Gastroesophageal sphincter (tissue), 4 donors: Measurements from ENCODE around the gene RTF1. TPM values are rescaled to one million over a fixed set of nuclear protein-coding genes. Genes with fewer than 3 reads are reported as not detected.
"Not testable (repeated sequence)": the region's sequence is repeated elsewhere in the genome, so short reads cannot be mapped to it uniquely, and the experiment has no call there.

Experiments
- ATAC-seq: fragments of 150-250 bp; one replicate; pipeline ENCODE4 v1.9.1; 2016; ENCODE audit warnings: mild to moderate bottlenecking, moderate library complexity
- H3K27ac ChIP-seq, 4 donors: fragments of 200-600 bp; sonication (generic) in 3 of 4; 1 replicate in 3 of 4; 2 replicates in 1 of 4; pipeline ENCODE4 v1.5.1; 2016 to 2019
- H3K27me3 ChIP-seq: fragments of 200-600 bp; sonication (generic); one replicate; pipeline ENCODE4 v1.5.1; 2019
- H3K36me3 ChIP-seq, 2 donors: fragments of 200-600 bp; sonication (generic); one replicate each; pipeline ENCODE4 v1.5.1; 2019; ENCODE audit warnings: control low read depth in 1 of 2
- H3K4me1 ChIP-seq, 3 donors: fragments of 200-600 bp; sonication (generic); 1 replicate in 2 of 3; 2 replicates in 1 of 3; pipeline ENCODE4 v1.5.1; 2016 to 2019; ENCODE audit warnings: control low read depth in 2 of 3
- H3K4me3 ChIP-seq, 2 donors: fragments of 200-600 bp; sonication (generic); one replicate each; pipeline ENCODE4 v1.5.1; 2019; ENCODE audit warnings: mild to moderate bottlenecking in 1 of 2, moderate library complexity in 1 of 2
- H3K9me3 ChIP-seq, 3 donors: fragments of 200-600 bp; sonication (generic); one replicate each; pipeline ENCODE4 v1.5.1; 2017 to 2019; ENCODE audit warnings: control low read depth in 2 of 3
- EP300 ChIP-seq: sonication (generic); formaldehyde crosslinking; IDR thresholded peaks from one replicate; pipeline ENCODE4 v1.6.1; 2017; ENCODE audit warnings: antibody characterized with exemption, mild to moderate bottlenecking
- POLR2A ChIP-seq, 2 donors: fragments of 450-650 bp; IDR thresholded peaks; one replicate each; pipeline ENCODE4 v1.6.1; 2017; ENCODE audit warnings: antibody characterized with exemption in 2 of 2, mild to moderate bottlenecking in 2 of 2, moderate library complexity in 1 of 2
- POLR2AphosphoS5 ChIP-seq: sonication (generic); formaldehyde crosslinking; IDR thresholded peaks from one replicate; pipeline ENCODE4 v1.6.1; 2017; ENCODE audit warnings: antibody characterized with exemption
- WGBS, 2 donors: methylation state at CpG; one replicate each; pipeline ENCODE4 v1.1.5; 2018; ENCODE audit warnings: low coverage in 1 of 2; 5-methylcytosine and 5-hydroxymethylcytosine counted together
- total RNA-seq, 4 donors: library from RNA; depleted of rRNA; stranded (reverse); fragments of >200 nt; gene quantifications; one replicate each; pipeline ENCODE4 v1.1.0, GENCODE V29; 2016
- TF ChIP-seq, protein P1 (sequence below), 4 experiments: fragments of 200-600 bp in 2 of 4; fragments of 450-650 bp in 2 of 4; sonication (generic) in 1 of 4; IDR thresholded peaks; one replicate each; pipeline ENCODE4 v1.5.1; 2017 to 2019; ENCODE audit warnings: antibody characterized with exemption in 4 of 4, mild to moderate bottlenecking in 2 of 4, moderate library complexity in 2 of 4

RTF1 gene
- 10 to 100 TPM; 31.9 to 53.2 (median 34.8) TPM for total RNA-seq

DNA sequence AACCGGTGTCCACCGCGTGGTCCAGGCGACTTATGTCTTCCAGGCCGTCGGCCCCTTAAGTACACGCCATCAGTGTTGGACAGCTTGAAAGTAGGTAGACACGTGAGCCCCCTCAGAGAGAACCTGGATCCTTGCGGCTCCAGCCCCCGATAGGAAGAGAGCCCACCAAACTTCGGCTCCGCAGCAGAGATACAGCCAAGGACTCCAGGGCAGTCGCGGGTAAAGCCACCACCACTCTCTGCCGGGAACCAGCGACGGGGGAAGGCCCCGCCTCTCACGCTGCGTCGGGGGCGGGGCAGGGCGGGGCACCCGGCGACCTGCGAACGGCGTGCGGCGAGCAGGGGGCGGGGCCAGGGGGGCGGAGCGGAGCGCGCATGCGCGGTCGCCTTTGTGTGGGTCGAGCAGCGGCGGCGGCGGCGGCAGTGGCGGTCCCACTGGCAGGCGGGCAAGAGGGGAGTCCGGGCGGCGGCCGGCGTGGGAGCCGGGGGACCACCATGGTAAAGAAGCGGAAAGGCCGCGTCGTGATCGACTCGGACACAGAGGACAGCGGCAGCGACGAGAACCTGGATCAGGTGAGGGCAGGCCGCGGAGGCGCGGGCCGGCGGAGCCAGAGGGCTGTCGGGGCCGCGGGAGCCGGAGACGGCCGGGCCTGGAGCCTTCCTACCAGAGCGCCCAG is at the start of gene RTF1:
TSS of gene RTF1 (plus strand) at position 354 of the 676 bp plus-strand sequence. CDS start at position 375, 21 bp downstream.
- no peaks in the 10 kb centered on the region for H3K9me3 ChIP-seq
- peaks cover 0 to 48% (median 14%) of the 10 kb centered on the region in 3 donors for H3K4me1 ChIP-seq
- peak within 1 kb of the TSS; percentile 48 to 90 (median 88) for H3K27ac ChIP-seq
- H3K4me3 ChIP-seq = peak within 1 kb of the TSS; percentile 74 to 87
- TF ChIP-seq POLR2A (IDR thresholded peaks at IDR 0.05) (peak; percentile 75 to 77), EP300 (no peak), POLR2AphosphoS5 (peak; percentile 81)
- TF ChIP-seq, protein P1, sequence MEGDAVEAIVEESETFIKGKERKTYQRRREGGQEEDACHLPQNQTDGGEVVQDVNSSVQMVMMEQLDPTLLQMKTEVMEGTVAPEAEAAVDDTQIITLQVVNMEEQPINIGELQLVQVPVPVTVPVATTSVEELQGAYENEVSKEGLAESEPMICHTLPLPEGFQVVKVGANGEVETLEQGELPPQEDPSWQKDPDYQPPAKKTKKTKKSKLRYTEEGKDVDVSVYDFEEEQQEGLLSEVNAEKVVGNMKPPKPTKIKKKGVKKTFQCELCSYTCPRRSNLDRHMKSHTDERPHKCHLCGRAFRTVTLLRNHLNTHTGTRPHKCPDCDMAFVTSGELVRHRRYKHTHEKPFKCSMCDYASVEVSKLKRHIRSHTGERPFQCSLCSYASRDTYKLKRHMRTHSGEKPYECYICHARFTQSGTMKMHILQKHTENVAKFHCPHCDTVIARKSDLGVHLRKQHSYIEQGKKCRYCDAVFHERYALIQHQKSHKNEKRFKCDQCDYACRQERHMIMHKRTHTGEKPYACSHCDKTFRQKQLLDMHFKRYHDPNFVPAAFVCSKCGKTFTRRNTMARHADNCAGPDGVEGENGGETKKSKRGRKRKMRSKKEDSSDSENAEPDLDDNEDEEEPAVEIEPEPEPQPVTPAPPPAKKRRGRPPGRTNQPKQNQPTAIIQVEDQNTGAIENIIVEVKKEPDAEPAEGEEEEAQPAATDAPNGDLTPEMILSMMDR (IDR thresholded peaks at IDR 0.05) = no peak
- no peaks in the 10 kb centered on the region for H3K27me3 ChIP-seq
- peak; percentile 97 for ATAC-seq
- 0% methylated on average over 6 to 7 of the region's 74 CpGs for WGBS, 2 donors
- no peaks in the 10 kb centered on the region for H3K36me3 ChIP-seq

DNA sequence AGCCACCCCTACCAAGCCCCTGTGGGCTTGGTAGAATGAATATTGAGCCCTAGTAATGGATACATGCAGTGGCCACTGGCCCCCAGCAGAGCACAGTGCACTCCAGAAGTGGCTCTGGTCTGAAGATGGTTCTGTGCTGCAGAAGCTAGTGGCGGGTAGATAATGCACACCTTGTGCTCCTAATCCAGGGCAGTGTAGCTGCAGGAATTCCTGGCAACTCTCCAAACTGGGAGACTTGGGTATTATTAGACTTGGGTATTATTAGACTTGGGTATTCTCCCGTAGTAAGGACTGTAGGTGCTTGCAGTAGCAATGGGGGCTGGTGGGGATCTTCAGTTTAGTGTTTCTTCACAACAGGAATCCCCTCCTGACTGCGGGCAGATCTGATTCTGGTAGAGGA is 49.5 kb upstream of the RTF1 start:
- H3K4me1 ChIP-seq = no peaks in the 10 kb centered on the region
- TF ChIP-seq, protein P1 (IDR thresholded peaks at IDR 0.05) = no peak
- TF ChIP-seq EP300 = no peak
- TF ChIP-seq POLR2A (IDR thresholded peaks at IDR 0.05) = no peak
- no peak for TF ChIP-seq POLR2AphosphoS5
- no peaks in the 10 kb centered on the region for H3K27me3 ChIP-seq
- H3K4me3 ChIP-seq = no peak overlapping the region
- WGBS, 2 donors = no CpG with 5 or more reads among the region's 3 CpGs
- no peak for ATAC-seq
- H3K27ac ChIP-seq = no peak overlapping the region
- H3K9me3 ChIP-seq = peaks cover 0 to 7% (median 0%) of the 10 kb centered on the region in 3 donors
- H3K36me3 ChIP-seq = no peaks in the 10 kb centered on the region

DNA sequence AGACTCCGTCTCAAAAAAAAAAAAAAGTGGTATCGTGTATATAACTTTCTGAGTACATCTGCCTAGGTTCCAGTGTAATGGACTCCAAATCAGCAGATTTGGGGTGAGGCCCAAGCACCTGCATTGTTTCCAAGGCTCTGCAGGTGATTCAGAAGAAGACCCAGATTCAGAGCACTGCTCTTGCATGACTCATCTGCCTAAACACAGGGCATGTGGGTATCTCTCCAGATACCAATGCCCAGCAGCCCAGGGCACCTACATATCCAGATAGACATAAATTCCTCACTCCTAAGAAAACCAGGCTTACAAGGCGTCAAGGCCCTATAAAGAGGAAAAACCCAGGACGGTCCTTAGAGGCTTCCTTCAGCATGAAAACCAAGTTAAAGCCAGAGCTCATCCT is 38.9 kb upstream of the RTF1 start:
- H3K36me3 ChIP-seq = no peaks in the 10 kb centered on the region
- no peaks in the 10 kb centered on the region for H3K9me3 ChIP-seq
- TF ChIP-seq POLR2AphosphoS5 (no peak), POLR2A (IDR thresholded peaks at IDR 0.05) (no peak), EP300 (no peak)
- TF ChIP-seq, protein P1 (IDR thresholded peaks at IDR 0.05) = no peak
- H3K27me3 ChIP-seq = no peaks in the 10 kb centered on the region
- H3K27ac ChIP-seq = no peak overlapping the region
- 88 to 100% methylated on average over 1 to 4 of the region's 4 CpGs for WGBS, 2 donors
- no peak for ATAC-seq
- H3K4me1 ChIP-seq = no peaks in the 10 kb centered on the region
- H3K4me3 ChIP-seq = no peak overlapping the region

DNA sequence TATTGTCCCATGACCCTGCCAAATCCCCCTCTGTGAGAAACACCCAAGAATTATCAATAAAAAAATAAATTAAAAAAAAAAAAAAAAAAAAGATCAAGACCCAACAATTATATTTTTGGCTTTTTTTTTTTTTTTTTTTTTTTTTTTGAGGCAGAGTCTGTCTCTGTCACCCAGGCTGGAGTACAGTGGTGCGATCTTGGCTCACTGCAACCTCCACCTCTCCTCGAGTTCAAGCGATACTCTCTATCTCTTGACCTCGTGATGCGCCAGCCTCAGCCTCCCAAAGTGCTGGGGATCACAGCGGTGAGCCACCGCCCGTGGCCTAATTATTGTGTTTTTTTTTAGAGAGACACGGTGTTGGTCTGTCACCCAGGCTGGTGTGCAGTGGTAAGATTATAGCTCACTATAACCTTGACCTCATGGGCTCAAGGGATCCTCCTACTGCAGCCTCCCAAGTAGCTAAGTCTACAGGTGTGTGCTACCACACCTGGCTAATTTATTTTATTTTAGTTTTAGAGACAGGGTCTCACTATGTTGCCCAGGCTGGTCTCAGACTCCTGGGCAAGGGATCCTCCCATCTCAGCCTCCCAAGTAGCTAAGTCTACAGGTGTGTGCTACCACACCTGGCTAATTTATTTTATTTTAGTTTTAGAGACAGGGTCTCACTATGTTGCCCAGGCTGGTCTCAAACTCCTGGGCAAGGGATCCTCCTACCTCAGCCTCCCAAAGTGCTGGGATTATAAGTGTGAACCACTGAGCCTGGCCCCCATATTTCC is 32.7 kb upstream of the RTF1 start:
- peaks cover 0 to 48% of the 10 kb centered on the region in 2 donors for H3K36me3 ChIP-seq
- WGBS, 2 donors = 96 to 100% methylated on average over 9 of the region's 9 CpGs
- not testable (repeated sequence) for H3K27ac ChIP-seq, H3K9me3 ChIP-seq, H3K4me3 ChIP-seq, ATAC-seq, H3K4me1 ChIP-seq, H3K27me3 ChIP-seq

DNA sequence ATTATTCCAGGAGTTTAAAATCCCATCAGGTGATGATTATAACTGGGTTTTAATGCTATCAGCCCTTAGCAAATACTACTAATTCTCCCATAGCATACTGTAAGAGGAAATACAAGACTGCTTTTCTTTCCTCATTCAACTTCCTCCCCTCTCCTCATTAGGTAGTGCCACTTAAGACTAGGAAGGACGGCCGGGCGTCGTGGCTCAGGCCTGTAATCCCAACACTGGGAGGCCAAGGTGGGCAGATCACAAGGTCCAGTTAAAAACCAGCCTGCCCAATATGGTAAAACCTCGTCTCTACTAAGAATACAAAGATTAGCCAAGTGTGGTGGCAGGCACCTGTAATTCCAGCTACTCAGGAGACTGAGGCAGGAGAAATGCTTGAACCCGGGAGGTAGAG is 29.2 kb upstream of the RTF1 start:
- 96% methylated on average over 6 of the region's 6 CpGs; no CpG with 5 or more reads in 1 of the 2 donors for WGBS, 2 donors
- TF ChIP-seq POLR2AphosphoS5 = no peak
- TF ChIP-seq POLR2A (IDR thresholded peaks at IDR 0.05) = no peak
- TF ChIP-seq EP300 = no peak
- TF ChIP-seq, protein P1 (IDR thresholded peaks at IDR 0.05) = no peak
- ATAC-seq = no peak

More for the DNA sequence above, 29.2 kb upstream of the RTF1 start:
- H3K27me3 ChIP-seq = no peaks in the 10 kb centered on the region
- peaks cover 0 to 81% of the 10 kb centered on the region in 2 donors for H3K36me3 ChIP-seq
- no peak overlapping the region for H3K27ac ChIP-seq
- H3K4me3 ChIP-seq = no peak overlapping the region
- no peaks in the 10 kb centered on the region for H3K9me3 ChIP-seq
- no peaks in the 10 kb centered on the region for H3K4me1 ChIP-seq
